ENCODE measurements around the gene SOD3.

GRCh38 chr4:24751926-24752539 lies 43.3 kb upstream of the SOD3 start:
- TF ChIP-seq TOE1 (CRISPR knock-in tag; IDR thresholded peaks at IDR 0.05): no peak
- TF ChIP-seq ZNF318 (CRISPR knock-in tag; IDR thresholded peaks at IDR 0.05): no peak
- TF ChIP-seq ZNF782 (CRISPR knock-in tag; IDR thresholded peaks at IDR 0.05; ENCODE audit: borderline replicate concordance): no peak
- TF ChIP-seq NCOA1 (CRISPR knock-in tag; IDR thresholded peaks at IDR 0.05): no peak
- TF ChIP-seq REST (IDR thresholded peaks at IDR 0.05; ENCODE audit: borderline replicate concordance in 1 of 2, low read depth in 1 of 2, low read length in 2 of 2): no peak
- TF ChIP-seq PRDM10 (CRISPR knock-in tag; IDR thresholded peaks at IDR 0.05; ENCODE audit: low read depth): no peak
- TF ChIP-seq ZFP62 (CRISPR knock-in tag; IDR thresholded peaks at IDR 0.05): no peak
- TF ChIP-seq ZKSCAN8 (CRISPR knock-in tag; IDR thresholded peaks at IDR 0.05; ENCODE audit: borderline replicate concordance): no peak
